B cell (primary cell): ENCODE results near the gene KRTAP10-7. TPM values are rescaled to one million over a fixed set of nuclear protein-coding genes. Genes with fewer than 3 reads are reported as not detected.

Experiments used
- ATAC-seq: fragments of 200-7000 bp; cut with Tn5 transposase; one replicate; pipeline ENCODE4 v1.10.0; 2021; ENCODE audit warnings: low read depth, mild to moderate bottlenecking, moderate number of reproducible peaks, moderate library complexity
- CTCF ChIA-PET: fragments of 350-600 bp; sonication (Branson Sonifier 250); formaldehyde crosslinking; loops from one replicate; lab custom pipeline; 2021; ENCODE audit warnings: antibody characterized with exemption, inconsistent platforms; lab: Charles Lee
- POLR2A ChIA-PET: fragments of 350-600 bp; sonication (Branson Sonifier 250); formaldehyde crosslinking; loops from one replicate; lab custom pipeline; 2021; ENCODE audit warnings: antibody characterized with exemption; lab: Charles Lee
- DNase-seq: peaks from one replicate; pipeline ENCODE4 v3.0.0; 2013
- H2AFZ ChIP-seq: 2 replicates; pipeline ENCODE4 v1.6.1; 2012; ENCODE audit warnings: mild to moderate bottlenecking, low read depth, low read length; ENCODE audit not compliant: insufficient read depth, poor library complexity, severe bottlenecking
- H3K27ac ChIP-seq, 2 donors: 1 replicate in 1 of 2; 2 replicates in 1 of 2; pipeline ENCODE4 v1.5.1; 2012 to 2013; ENCODE audit warnings: low read length in 2 of 2, mild to moderate bottlenecking in 2 of 2, moderate library complexity in 1 of 2
- H3K27me3 ChIP-seq, 4 experiments: fragments of 200-600 bp in 1 of 4; sonication (generic) in 1 of 4; replicated peaks in 1 of 4; 1 replicate in 2 of 4; 2 replicates in 2 of 4; pipeline versions ENCODE4 v1.6.1 to v1.7.0; 2013 to 2016; ENCODE audit warnings: low read length in 3 of 4, mild to moderate bottlenecking in 2 of 4, mixed read lengths in 1 of 4, moderate library complexity in 1 of 4; ENCODE audit not compliant: insufficient read depth in 4 of 4, control insufficient read depth in 3 of 4; ENCODE audit errors: control extremely low read depth in 1 of 4
- H3K36me3 ChIP-seq, 2 experiments: replicated peaks in 1 of 2; 1 replicate in 1 of 2; 2 replicates in 1 of 2; pipeline versions ENCODE4 v1.6.1 to v1.7.1; 2013; ENCODE audit warnings: low read length in 1 of 2; ENCODE audit not compliant: insufficient read depth in 2 of 2, control insufficient read depth in 1 of 2; ENCODE audit errors: control extremely low read depth in 1 of 2, extremely low read depth in 1 of 2
- H3K4me1 ChIP-seq, 2 donors: fragments of 200-600 bp in 1 of 2; sonication (generic) in 1 of 2; 1 replicate in 1 of 2; 2 replicates in 1 of 2; pipeline versions ENCODE4 v1.5.1 to v1.6.1; 2013 to 2017; ENCODE audit warnings: low read length in 2 of 2; ENCODE audit not compliant: control insufficient read depth in 2 of 2, insufficient read depth in 2 of 2
- H3K4me2 ChIP-seq: replicated peaks from 2 replicates; pipeline ENCODE3; 2012; ENCODE audit warnings: mild to moderate bottlenecking, low read depth, low read length; ENCODE audit not compliant: poor library complexity, severe bottlenecking
- H3K4me3 ChIP-seq, 5 experiments: fragments of 200-600 bp in 1 of 5; sonication (generic) in 1 of 5; 1 replicate in 3 of 5; 2 replicates in 2 of 5; pipeline versions ENCODE4 v1.5.1 to v1.7.0; 2011 to 2016; ENCODE audit warnings: low read length in 4 of 5, mild to moderate bottlenecking in 4 of 5, low read depth in 2 of 5, control low read depth in 1 of 5, moderate library complexity in 1 of 5; ENCODE audit not compliant: insufficient read depth in 1 of 5; ENCODE audit errors: control extremely low read depth in 1 of 5, extremely low read depth in 1 of 5
- H3K79me2 ChIP-seq: fragments of 200-600 bp; sonication (generic); one replicate; pipeline ENCODE4 v1.6.0; 2016; ENCODE audit warnings: low read length; ENCODE audit not compliant: control insufficient read depth, insufficient read depth
- H3K9ac ChIP-seq: fragments of 200-600 bp; sonication (generic); 2 replicates; pipeline ENCODE4 v1.6.1; 2017; ENCODE audit warnings: mild to moderate bottlenecking, low read length, moderate library complexity
- H3K9me3 ChIP-seq, 3 donors: one replicate each; pipeline versions ENCODE4 v1.6.1 to v1.7.1; 2013; ENCODE audit warnings: low read length in 2 of 3; ENCODE audit not compliant: control insufficient read depth in 2 of 3, insufficient read depth in 1 of 3; ENCODE audit errors: control extremely low read depth in 1 of 3
- H4K20me1 ChIP-seq: 2 replicates; pipeline ENCODE4 v1.6.0; 2012; ENCODE audit warnings: mild to moderate bottlenecking, low read length; ENCODE audit not compliant: insufficient read depth, control insufficient read depth, poor library complexity, severe bottlenecking
- H3K27ac Mint-ChIP-seq: one replicate; pipeline ENCODE4 v1.8.0; 2021; ENCODE audit warnings: mixed read lengths
- H3K27me3 Mint-ChIP-seq: one replicate; pipeline ENCODE4 v1.8.0; 2021; ENCODE audit warnings: mixed read lengths
- H3K4me1 Mint-ChIP-seq: one replicate; pipeline ENCODE4 v1.8.0; 2021; ENCODE audit warnings: mixed read lengths
- H3K4me3 Mint-ChIP-seq: one replicate; pipeline ENCODE4 v1.8.0; 2021; ENCODE audit warnings: mixed read lengths
- H3K9me3 Mint-ChIP-seq: one replicate; pipeline ENCODE4 v1.8.0; 2022; ENCODE audit warnings: mixed read lengths; ENCODE audit not compliant: insufficient read depth
- EZH2 ChIP-seq: IDR thresholded peaks from 2 replicates; pipeline ENCODE4 v1.6.1; 2012; ENCODE audit warnings: borderline replicate concordance, low read depth, mild to moderate bottlenecking, moderate library complexity, low read length; ENCODE audit not compliant: insufficient read depth, poor library complexity, severe bottlenecking
- WGBS: methylation state at CpG from one replicate; pipeline ENCODE4 v1.1.5; 2013; ENCODE audit warnings: missing lambda C conversion rate; ENCODE audit not compliant: insufficient coverage; 5-methylcytosine and 5-hydroxymethylcytosine counted together
- intact Hi-C: fragments of 100-400 bp; cut with micrococcal nuclease; formaldehyde crosslinking; loops from one replicate; pipeline ENCODE4 v1.10.0; 2022
- polyA plus RNA-seq: library from polyadenylated mRNA; depleted of rRNA; stranded (reverse); fragments of >200 nt; gene quantifications from 2 replicates; pipeline ENCODE4 v1.2.3, GENCODE V29; 2012
- total RNA-seq, 2 donors: library from RNA; stranded (reverse); fragments of 120-200 nt in 1 of 2; gene quantifications; 1 replicate in 1 of 2; 2 replicates in 1 of 2; pipeline versions ENCODE4 v1.2.3 to v1.2.4, GENCODE V29; 2013 to 2022
- TF ChIP-seq, protein P1 (sequence below): fragments of 200-600 bp; IDR thresholded peaks from one replicate; pipeline ENCODE4 v1.8.0; 2022; ENCODE audit warnings: antibody characterized with exemption, mild to moderate bottlenecking

The KRTAP10-7 gene
- total and polyA plus RNA-seq, 2 donors (not counting 1 experiment from before 2014, with no cell fraction given) = not detected

DNA sequence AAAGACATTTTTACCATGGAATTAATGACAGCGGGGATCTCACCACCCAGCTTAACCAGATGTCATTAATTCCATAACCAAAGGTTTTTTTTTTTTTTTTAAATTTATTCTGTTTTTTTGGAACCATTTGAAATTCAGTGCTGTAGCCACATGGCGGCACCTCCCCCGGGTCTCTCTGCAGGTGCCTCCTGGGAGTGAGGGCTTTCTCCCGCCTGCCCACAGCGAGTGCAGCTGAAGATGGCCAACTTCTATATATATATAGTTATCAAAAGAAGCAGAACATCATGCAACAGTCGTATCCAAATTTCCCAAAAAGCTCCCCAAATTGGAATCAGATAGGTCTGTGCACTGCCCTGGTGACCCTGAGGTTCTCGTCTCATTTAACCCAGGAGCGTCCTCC is 15.1 kb downstream of the KRTAP10-7 start:
- Histone ChIP-seq H3K4me1 (peaks cover 11 to 13% of the 10 kb centered on the region in 2 donors), H3K4me2 (no peak overlapping the region), H3K9ac (no peak overlapping the region), H3K27ac (no peak overlapping the region), H3K4me3 (no peak overlapping the region), H3K79me2 (no peaks in the 10 kb centered on the region), H3K9me3 (peaks cover 0 to 39% (median 12%) of the 10 kb centered on the region in 3 donors), H4K20me1 (no peaks in the 10 kb centered on the region), H2AFZ (no peak overlapping the region), H3K27me3 (peaks cover 0 to 3% (median 1%) of the 10 kb centered on the region in 4 experiments), H3K36me3 (no peaks in the 10 kb centered on the region)
- POLR2A ChIA-PET = no interaction called here
- peaks cover 14% of the 10 kb centered on the region for H3K9me3 Mint-ChIP-seq
- no peak overlapping the region for H3K4me3 Mint-ChIP-seq
- DNase-seq = no peak
- TF ChIP-seq EZH2 = no peak
- TF ChIP-seq, protein P1, sequence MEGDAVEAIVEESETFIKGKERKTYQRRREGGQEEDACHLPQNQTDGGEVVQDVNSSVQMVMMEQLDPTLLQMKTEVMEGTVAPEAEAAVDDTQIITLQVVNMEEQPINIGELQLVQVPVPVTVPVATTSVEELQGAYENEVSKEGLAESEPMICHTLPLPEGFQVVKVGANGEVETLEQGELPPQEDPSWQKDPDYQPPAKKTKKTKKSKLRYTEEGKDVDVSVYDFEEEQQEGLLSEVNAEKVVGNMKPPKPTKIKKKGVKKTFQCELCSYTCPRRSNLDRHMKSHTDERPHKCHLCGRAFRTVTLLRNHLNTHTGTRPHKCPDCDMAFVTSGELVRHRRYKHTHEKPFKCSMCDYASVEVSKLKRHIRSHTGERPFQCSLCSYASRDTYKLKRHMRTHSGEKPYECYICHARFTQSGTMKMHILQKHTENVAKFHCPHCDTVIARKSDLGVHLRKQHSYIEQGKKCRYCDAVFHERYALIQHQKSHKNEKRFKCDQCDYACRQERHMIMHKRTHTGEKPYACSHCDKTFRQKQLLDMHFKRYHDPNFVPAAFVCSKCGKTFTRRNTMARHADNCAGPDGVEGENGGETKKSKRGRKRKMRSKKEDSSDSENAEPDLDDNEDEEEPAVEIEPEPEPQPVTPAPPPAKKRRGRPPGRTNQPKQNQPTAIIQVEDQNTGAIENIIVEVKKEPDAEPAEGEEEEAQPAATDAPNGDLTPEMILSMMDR = no peak
- intact Hi-C loops = no loop called here
- peaks cover 4% of the 10 kb centered on the region for H3K27me3 Mint-ChIP-seq
- CTCF ChIA-PET = interaction anchor here (0.6 kb wide), 1 partner anchor 479 kb away, joined by 3 read pairs; no protein-coding TSS in a partner anchor
- H3K27ac Mint-ChIP-seq = no peak overlapping the region
- no peak for ATAC-seq
- peaks cover 14% of the 10 kb centered on the region for H3K4me1 Mint-ChIP-seq
- WGBS = 82% methylated on average over 3 of the region's 8 CpGs

DNA sequence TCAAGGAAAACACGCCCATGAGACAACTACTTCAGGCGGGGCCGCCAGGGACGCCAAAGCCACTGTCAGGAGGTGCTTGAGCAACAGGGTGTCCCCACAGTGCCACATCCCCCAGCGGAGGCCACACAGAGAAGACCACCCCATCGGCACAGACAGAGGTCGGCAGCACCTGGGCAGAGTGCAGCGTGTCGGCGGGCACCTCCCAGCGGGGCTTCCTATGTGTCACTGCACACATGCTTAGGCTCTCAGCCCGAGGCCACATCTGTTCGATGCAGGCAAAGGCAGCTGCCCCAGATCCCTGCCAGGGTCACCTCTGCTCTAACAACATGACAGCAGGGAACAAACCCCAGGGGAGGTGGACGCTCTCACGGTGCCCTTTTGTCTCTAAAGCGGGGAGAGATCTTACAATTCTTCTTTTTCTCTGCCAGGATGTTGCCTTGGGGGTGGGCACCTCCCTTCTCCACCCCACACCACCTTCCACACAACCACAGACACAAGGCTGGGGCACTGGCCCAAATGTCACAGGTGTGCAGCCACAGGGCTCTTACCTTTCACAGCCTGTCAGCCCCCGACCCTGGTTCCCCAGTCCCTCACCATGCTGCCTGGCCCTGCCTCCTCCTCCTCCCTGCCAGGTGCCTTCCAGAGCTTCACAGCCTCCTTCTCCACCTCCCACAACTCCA is 15.7 kb downstream of the KRTAP10-7 start:
- CTCF ChIA-PET = no interaction called here
- intact Hi-C loops = no loop called here
- peaks cover 0 to 36% (median 9%) of the 10 kb centered on the region in 3 donors for H3K9me3 ChIP-seq
- peaks cover 0 to 3% (median 1%) of the 10 kb centered on the region in 4 experiments for H3K27me3 ChIP-seq
- no peak overlapping the region for H3K4me3 ChIP-seq
- Mint-ChIP-seq H3K27ac (no peak overlapping the region), H3K4me1 (peaks cover 14% of the 10 kb centered on the region), H3K4me3 (no peak overlapping the region), H3K27me3 (peaks cover 4% of the 10 kb centered on the region), H3K9me3 (peaks cover 18% of the 10 kb centered on the region)
- no peak for DNase-seq
- peaks cover 11 to 13% of the 10 kb centered on the region in 2 donors for H3K4me1 ChIP-seq
- no peaks in the 10 kb centered on the region for H3K36me3 ChIP-seq
- H3K4me2 ChIP-seq = no peak overlapping the region
- TF ChIP-seq, protein P1 = no peak
- TF ChIP-seq EZH2 = no peak
- H3K9ac ChIP-seq = no peak overlapping the region
- no peak overlapping the region for H3K27ac ChIP-seq
- no peak overlapping the region for H2AFZ ChIP-seq
- WGBS = 86% methylated on average over 17 of the region's 17 CpGs
- ATAC-seq = no peak
- no peaks in the 10 kb centered on the region for H4K20me1 ChIP-seq
- no peaks in the 10 kb centered on the region for H3K79me2 ChIP-seq
- POLR2A ChIA-PET = no interaction called here
